HEK293 (cell line): ENCODE measurements around the gene OR6B3.

Experiments
- GFI1B ChIP-seq: fragments of 450-650 bp; formaldehyde crosslinking; IDR thresholded peaks from 2 replicates; pipeline ENCODE4 v1.5.1; 2016; ENCODE audit warnings: missing biosample characterization, missing genetic modification characterization
- GLI4 ChIP-seq: fragments of 450-650 bp; formaldehyde crosslinking; IDR thresholded peaks from 2 replicates; pipeline ENCODE4 v1.5.1; 2016; ENCODE audit warnings: missing biosample characterization, missing genetic modification characterization
- OSR2 ChIP-seq: fragments of 450-650 bp; formaldehyde crosslinking; IDR thresholded peaks from 2 replicates; pipeline ENCODE4 v1.5.1; 2016; ENCODE audit warnings: missing biosample characterization, missing genetic modification characterization
- PRDM4 ChIP-seq: fragments of 450-650 bp; formaldehyde crosslinking; IDR thresholded peaks from 2 replicates; pipeline ENCODE4 v1.5.1; 2017; ENCODE audit warnings: missing biosample characterization, missing genetic modification characterization
- TSHZ1 ChIP-seq: fragments of 450-650 bp; formaldehyde crosslinking; IDR thresholded peaks from 2 replicates; pipeline ENCODE4 v1.5.1; 2016; ENCODE audit warnings: missing biosample characterization, missing genetic modification characterization, borderline replicate concordance
- YY1 ChIP-seq: fragments of 450-650 bp; formaldehyde crosslinking; IDR thresholded peaks from 2 replicates; pipeline ENCODE4 v1.5.1; 2018; ENCODE audit warnings: missing biosample characterization, missing genetic modification characterization
- ZBTB48 ChIP-seq: fragments of 450-650 bp; formaldehyde crosslinking; IDR thresholded peaks from 2 replicates; pipeline ENCODE4 v1.5.1; 2016; ENCODE audit warnings: missing biosample characterization, missing genetic modification characterization
- ZBTB6 ChIP-seq: fragments of 450-650 bp; formaldehyde crosslinking; IDR thresholded peaks from 2 replicates; pipeline ENCODE4 v1.5.1; 2017; ENCODE audit warnings: missing biosample characterization, missing genetic modification characterization
- ZFP3 ChIP-seq: fragments of 450-650 bp; formaldehyde crosslinking; IDR thresholded peaks from 2 replicates; pipeline ENCODE4 v1.5.1; 2016; ENCODE audit warnings: low read depth, missing biosample characterization, missing genetic modification characterization
- ZNF521 ChIP-seq: fragments of 450-650 bp; formaldehyde crosslinking; IDR thresholded peaks from 2 replicates; pipeline ENCODE4 v1.5.1; 2017; ENCODE audit warnings: missing biosample characterization, mild to moderate bottlenecking, missing genetic modification characterization
- TF ChIP-seq, protein P1 (sequence below): fragments of 450-650 bp; formaldehyde crosslinking; IDR thresholded peaks from 2 replicates; pipeline ENCODE4 v1.5.1; 2016; ENCODE audit warnings: missing biosample characterization, missing genetic modification characterization
- TF ChIP-seq, protein P2 (sequence below): fragments of 450-650 bp; IDR thresholded peaks from 2 replicates; pipeline ENCODE4 v1.5.1; 2018; ENCODE audit warnings: missing biosample characterization, mild to moderate bottlenecking, missing genetic modification characterization
- TF ChIP-seq, protein P3 (sequence below): fragments of 450-650 bp; formaldehyde crosslinking; IDR thresholded peaks from 2 replicates; pipeline ENCODE4 v1.5.1; 2016; ENCODE audit warnings: missing biosample characterization, missing genetic modification characterization
- TF ChIP-seq, protein P4 (sequence below): fragments of 450-650 bp; formaldehyde crosslinking; conservative IDR thresholded peaks from 2 replicates; pipeline ENCODE4 v1.5.1; 2016; ENCODE audit warnings: low read depth, missing biosample characterization, missing genetic modification characterization

DNA sequence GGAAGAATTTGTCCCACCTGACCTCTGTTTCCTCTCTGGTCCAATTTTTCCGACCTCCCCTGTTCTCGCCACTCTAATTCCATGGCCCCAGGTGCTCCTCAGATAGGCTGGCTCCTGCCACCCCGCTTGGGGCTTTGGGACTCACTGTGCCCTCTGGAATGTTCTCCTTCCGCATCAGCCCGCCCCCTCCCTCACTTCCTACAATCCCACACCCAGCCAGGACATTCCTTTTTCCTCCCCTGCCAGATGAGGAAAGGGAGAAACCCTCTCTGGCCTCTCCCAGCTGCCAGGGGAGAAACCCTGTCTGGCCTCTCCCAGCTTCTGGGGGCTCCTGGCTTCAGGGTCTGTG lies 20.0 kb downstream of the OR6B3 start:
- TF ChIP-seq, protein P1, sequence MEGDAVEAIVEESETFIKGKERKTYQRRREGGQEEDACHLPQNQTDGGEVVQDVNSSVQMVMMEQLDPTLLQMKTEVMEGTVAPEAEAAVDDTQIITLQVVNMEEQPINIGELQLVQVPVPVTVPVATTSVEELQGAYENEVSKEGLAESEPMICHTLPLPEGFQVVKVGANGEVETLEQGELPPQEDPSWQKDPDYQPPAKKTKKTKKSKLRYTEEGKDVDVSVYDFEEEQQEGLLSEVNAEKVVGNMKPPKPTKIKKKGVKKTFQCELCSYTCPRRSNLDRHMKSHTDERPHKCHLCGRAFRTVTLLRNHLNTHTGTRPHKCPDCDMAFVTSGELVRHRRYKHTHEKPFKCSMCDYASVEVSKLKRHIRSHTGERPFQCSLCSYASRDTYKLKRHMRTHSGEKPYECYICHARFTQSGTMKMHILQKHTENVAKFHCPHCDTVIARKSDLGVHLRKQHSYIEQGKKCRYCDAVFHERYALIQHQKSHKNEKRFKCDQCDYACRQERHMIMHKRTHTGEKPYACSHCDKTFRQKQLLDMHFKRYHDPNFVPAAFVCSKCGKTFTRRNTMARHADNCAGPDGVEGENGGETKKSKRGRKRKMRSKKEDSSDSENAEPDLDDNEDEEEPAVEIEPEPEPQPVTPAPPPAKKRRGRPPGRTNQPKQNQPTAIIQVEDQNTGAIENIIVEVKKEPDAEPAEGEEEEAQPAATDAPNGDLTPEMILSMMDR (tag by site-specific recombination): no peak
- TF ChIP-seq ZNF521 (no peak), GLI4 (no peak), PRDM4 (no peak), YY1 (tag by site-specific recombination) (no peak), GFI1B (tag by site-specific recombination) (no peak), OSR2 (no peak), ZBTB6 (tag by site-specific recombination) (no peak), ZBTB48 (no peak), ZFP3 (tag by site-specific recombination) (no peak), TSHZ1 (tag by site-specific recombination) (no peak)
- TF ChIP-seq, protein P2, sequence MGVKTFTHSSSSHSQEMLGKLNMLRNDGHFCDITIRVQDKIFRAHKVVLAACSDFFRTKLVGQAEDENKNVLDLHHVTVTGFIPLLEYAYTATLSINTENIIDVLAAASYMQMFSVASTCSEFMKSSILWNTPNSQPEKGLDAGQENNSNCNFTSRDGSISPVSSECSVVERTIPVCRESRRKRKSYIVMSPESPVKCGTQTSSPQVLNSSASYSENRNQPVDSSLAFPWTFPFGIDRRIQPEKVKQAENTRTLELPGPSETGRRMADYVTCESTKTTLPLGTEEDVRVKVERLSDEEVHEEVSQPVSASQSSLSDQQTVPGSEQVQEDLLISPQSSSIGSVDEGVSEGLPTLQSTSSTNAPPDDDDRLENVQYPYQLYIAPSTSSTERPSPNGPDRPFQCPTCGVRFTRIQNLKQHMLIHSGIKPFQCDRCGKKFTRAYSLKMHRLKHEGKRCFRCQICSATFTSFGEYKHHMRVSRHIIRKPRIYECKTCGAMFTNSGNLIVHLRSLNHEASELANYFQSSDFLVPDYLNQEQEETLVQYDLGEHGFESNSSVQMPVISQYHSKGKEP (tag by site-specific recombination): no peak
- TF ChIP-seq, protein P3, sequence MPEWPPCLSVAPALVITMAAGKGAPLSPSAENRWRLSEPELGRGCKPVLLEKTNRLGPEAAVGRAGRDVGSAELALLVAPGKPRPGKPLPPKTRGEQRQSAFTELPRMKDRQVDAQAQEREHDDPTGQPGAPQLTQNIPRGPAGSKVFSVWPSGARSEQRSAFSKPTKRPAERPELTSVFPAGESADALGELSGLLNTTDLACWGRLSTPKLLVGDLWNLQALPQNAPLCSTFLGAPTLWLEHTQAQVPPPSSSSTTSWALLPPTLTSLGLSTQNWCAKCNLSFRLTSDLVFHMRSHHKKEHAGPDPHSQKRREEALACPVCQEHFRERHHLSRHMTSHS (tag by site-specific recombination): no peak
- TF ChIP-seq, protein P4, sequence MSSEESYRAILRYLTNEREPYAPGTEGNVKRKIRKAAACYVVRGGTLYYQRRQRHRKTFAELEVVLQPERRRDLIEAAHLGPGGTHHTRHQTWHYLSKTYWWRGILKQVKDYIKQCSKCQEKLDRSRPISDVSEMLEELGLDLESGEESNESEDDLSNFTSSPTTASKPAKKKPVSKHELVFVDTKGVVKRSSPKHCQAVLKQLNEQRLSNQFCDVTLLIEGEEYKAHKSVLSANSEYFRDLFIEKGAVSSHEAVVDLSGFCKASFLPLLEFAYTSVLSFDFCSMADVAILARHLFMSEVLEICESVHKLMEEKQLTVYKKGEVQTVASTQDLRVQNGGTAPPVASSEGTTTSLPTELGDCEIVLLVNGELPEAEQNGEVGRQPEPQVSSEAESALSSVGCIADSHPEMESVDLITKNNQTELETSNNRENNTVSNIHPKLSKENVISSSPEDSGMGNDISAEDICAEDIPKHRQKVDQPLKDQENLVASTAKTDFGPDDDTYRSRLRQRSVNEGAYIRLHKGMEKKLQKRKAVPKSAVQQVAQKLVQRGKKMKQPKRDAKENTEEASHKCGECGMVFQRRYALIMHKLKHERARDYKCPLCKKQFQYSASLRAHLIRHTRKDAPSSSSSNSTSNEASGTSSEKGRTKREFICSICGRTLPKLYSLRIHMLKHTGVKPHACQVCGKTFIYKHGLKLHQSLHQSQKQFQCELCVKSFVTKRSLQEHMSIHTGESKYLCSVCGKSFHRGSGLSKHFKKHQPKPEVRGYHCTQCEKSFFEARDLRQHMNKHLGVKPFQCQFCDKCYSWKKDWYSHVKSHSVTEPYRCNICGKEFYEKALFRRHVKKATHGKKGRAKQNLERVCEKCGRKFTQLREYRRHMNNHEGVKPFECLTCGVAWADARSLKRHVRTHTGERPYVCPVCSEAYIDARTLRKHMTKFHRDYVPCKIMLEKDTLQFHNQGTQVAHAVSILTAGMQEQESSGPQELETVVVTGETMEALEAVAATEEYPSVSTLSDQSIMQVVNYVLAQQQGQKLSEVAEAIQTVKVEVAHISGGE (tag by site-specific recombination): no peak
